WERI-Rb-1 (cell line): ENCODE results near the gene TSPAN15.

Experiments used
- DNase-seq: peaks from one replicate; pipeline ENCODE4 v3.0.0-alpha.2; 2020
- H3K27ac ChIP-seq: fragments of 250-450 bp; sonication (Bioruptor Pico); 2 replicates; pipeline ENCODE4 v1.5.1; 2020; ENCODE audit warnings: mild to moderate bottlenecking, moderate library complexity
- H3K27me3 ChIP-seq: fragments of 250-450 bp; sonication (Bioruptor Pico); 2 replicates; pipeline ENCODE4 v1.5.1; 2021; ENCODE audit warnings: mild to moderate bottlenecking, low read depth, moderate library complexity; ENCODE audit not compliant: insufficient read depth, severe bottlenecking
- H3K36me3 ChIP-seq: fragments of 250-450 bp; sonication (Bioruptor Pico); 2 replicates; pipeline ENCODE4 v1.5.1; 2020; ENCODE audit warnings: mild to moderate bottlenecking, moderate library complexity
- H3K4me3 ChIP-seq: 2 replicates; pipeline ENCODE4 v1.5.1; 2011; ENCODE audit warnings: low read depth, mild to moderate bottlenecking, control low read depth, low read length
- H3K9me3 ChIP-seq: fragments of 250-450 bp; sonication (Bioruptor Pico); 2 replicates; pipeline ENCODE4 v1.5.1; 2021; ENCODE audit warnings: mild to moderate bottlenecking, moderate library complexity; ENCODE audit not compliant: severe bottlenecking
- CTCF ChIP-seq: IDR thresholded peaks from 2 replicates; pipeline ENCODE4 v1.5.1; 2011; ENCODE audit warnings: low read depth, mild to moderate bottlenecking, control low read depth, inconsistent platforms, low read length

The TSPAN15 gene

GRCh38 chr10:69506834-69507713, 55.8 kb downstream of the TSPAN15 start:
- no peak overlapping the region for H3K27ac ChIP-seq
- no peak for DNase-seq
- H3K36me3 ChIP-seq, result no peaks in the 10 kb centered on the region
- H3K27me3 ChIP-seq, result no peaks in the 10 kb centered on the region
- H3K4me3 ChIP-seq, result peak overlapping the region; percentile 18; the same call in 1 of the 2 replicates
- no peak for TF ChIP-seq CTCF
- H3K9me3 ChIP-seq, result no peaks in the 10 kb centered on the region

- Histone ChIP-seq H3K9me3 (no peaks in the 10 kb centered on the region), H3K36me3 (no peaks in the 10 kb centered on the region), H3K27ac (no peak overlapping the region), H3K27me3 (no peaks in the 10 kb centered on the region), H3K4me3 (no peak overlapping the region)
- TF ChIP-seq CTCF, result no peak
- no peak for DNase-seq
These were observed 57.6 kb downstream of the TSPAN15 start for GRCh38 chr10:69508738-69509340.

- no peak for DNase-seq
- no peaks in the 10 kb centered on the region for H3K36me3 ChIP-seq
- no peak overlapping the region for H3K4me3 ChIP-seq
- no peak overlapping the region for H3K27ac ChIP-seq
- no peaks in the 10 kb centered on the region for H3K27me3 ChIP-seq
- no peaks in the 10 kb centered on the region for H3K9me3 ChIP-seq
- TF ChIP-seq CTCF, result no peak
These were observed 61.6 kb downstream of the TSPAN15 start for GRCh38 chr10:69512901-69513300.

- DNase-seq, result no peak
- Histone ChIP-seq H3K9me3 (no peaks in the 10 kb centered on the region), H3K36me3 (no peaks in the 10 kb centered on the region), H3K4me3 (no peak overlapping the region), H3K27ac (no peak overlapping the region), H3K27me3 (no peaks in the 10 kb centered on the region)
- TF ChIP-seq CTCF, result no peak
These were observed 62.4 kb downstream of the TSPAN15 start for GRCh38 chr10:69513617-69514016.

GRCh38 chr10:69515699-69516259, 64.5 kb downstream of the TSPAN15 start:
- Histone ChIP-seq H3K9me3 (no peaks in the 10 kb centered on the region), H3K27me3 (no peaks in the 10 kb centered on the region), H3K36me3 (no peaks in the 10 kb centered on the region), H3K4me3 (no peak overlapping the region), H3K27ac (no peak overlapping the region)
- DNase-seq, result peak; percentile 80
- TF ChIP-seq CTCF, result peak; percentile 98
